Loucy (cell line): ENCODE results near the gene USP19.

ENCODE experiments used
- H2AFZ ChIP-seq: fragments of 200-600 bp; sonication (generic); 2 replicates; pipeline ENCODE4 v1.6.0; 2016; ENCODE audit warnings: antibody characterized with exemption, mild to moderate bottlenecking, low read length, moderate library complexity
- H3F3A ChIP-seq: fragments of 200-600 bp; 2 replicates; pipeline ENCODE4 v1.6.0; 2016; ENCODE audit warnings: antibody characterized with exemption, low read depth, mild to moderate bottlenecking
- H3K27me3 ChIP-seq: fragments of 200-600 bp; sonication (generic); 2 replicates; pipeline ENCODE4 v1.6.1; 2014; ENCODE audit warnings: low read length, mild to moderate bottlenecking; ENCODE audit not compliant: insufficient read depth, poor library complexity, severe bottlenecking
- H3K36me3 ChIP-seq: fragments of 200-600 bp; sonication (generic); 2 replicates; pipeline ENCODE4 v1.6.1; 2016; ENCODE audit warnings: low read length; ENCODE audit not compliant: insufficient read depth
- H3K4me1 ChIP-seq: fragments of 200-600 bp; sonication (generic); 2 replicates; pipeline ENCODE4 v1.5.1; 2014; ENCODE audit warnings: low read length, mild to moderate bottlenecking; ENCODE audit not compliant: insufficient read depth, poor library complexity, severe bottlenecking
- H3K4me2 ChIP-seq: fragments of 200-600 bp; sonication (generic); 2 replicates; pipeline ENCODE4 v1.6.0; 2014; ENCODE audit warnings: antibody characterized with exemption, low read length, low read depth, mild to moderate bottlenecking; ENCODE audit not compliant: poor library complexity, severe bottlenecking
- H3K4me3 ChIP-seq: fragments of 200-600 bp; sonication (generic); 2 replicates; pipeline ENCODE4 v1.5.1; 2014; ENCODE audit warnings: low read length, mild to moderate bottlenecking, mixed read lengths; ENCODE audit not compliant: poor library complexity, severe bottlenecking
- H3K79me2 ChIP-seq: fragments of 200-600 bp; sonication (generic); 2 replicates; pipeline ENCODE4 v1.6.1; 2014; ENCODE audit warnings: low read length; ENCODE audit not compliant: insufficient read depth
- H3K9ac ChIP-seq: fragments of 200-600 bp; sonication (generic); 2 replicates; pipeline ENCODE4 v1.6.0; 2014; ENCODE audit warnings: mild to moderate bottlenecking, low read depth, low read length, moderate library complexity; ENCODE audit not compliant: poor library complexity, severe bottlenecking
- H3K9me2 ChIP-seq: fragments of 200-600 bp; sonication (generic); replicated peaks from 2 replicates; pipeline ENCODE4 v1.6.1; 2016; ENCODE audit warnings: low read depth, low read length, mixed read lengths
- H3K9me3 ChIP-seq: fragments of 200-600 bp; sonication (generic); 2 replicates; pipeline ENCODE4 v1.6.1; 2014; ENCODE audit warnings: mild to moderate bottlenecking, antibody characterized with exemption, low read length, low read depth; ENCODE audit not compliant: insufficient read depth
- H4K20me1 ChIP-seq: fragments of 200-600 bp; sonication (generic); 2 replicates; pipeline ENCODE4 v1.6.0; 2014; ENCODE audit warnings: antibody characterized with exemption, low read length, mild to moderate bottlenecking; ENCODE audit not compliant: insufficient read depth, poor library complexity, severe bottlenecking
- EZH2phosphoT487 ChIP-seq: fragments of 200-600 bp; IDR thresholded peaks from 2 replicates; pipeline ENCODE4 v1.6.1; 2018; ENCODE audit warnings: antibody characterized with exemption, mild to moderate bottlenecking, moderate library complexity, borderline replicate concordance
- TF ChIP-seq, protein P1 (sequence below): fragments of 200-600 bp; sonication (generic); conservative IDR thresholded peaks from 2 replicates; pipeline ENCODE4 v1.5.1; 2014; ENCODE audit warnings: mild to moderate bottlenecking, antibody characterized with exemption, low read length

The USP19 gene

DNA sequence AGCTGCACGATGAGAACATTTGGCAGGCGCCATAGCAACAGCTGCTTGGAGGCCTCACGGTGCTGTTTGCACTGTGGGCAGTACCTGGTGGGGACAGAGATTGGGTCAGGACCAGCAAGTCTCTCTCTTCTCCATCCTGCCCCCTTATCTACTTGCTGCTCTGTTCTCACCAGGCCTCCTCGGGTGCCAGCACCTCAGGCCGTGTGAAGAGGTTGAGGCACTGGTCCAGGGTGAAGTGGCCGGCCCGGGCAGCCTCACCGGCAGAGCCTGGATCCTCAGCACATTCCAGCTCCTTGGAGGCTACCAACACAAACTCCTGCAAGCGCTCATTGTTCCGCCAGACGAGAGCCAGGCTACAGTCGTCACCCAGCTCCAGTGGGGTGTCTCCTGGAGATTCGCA, 9.8 kb downstream of the USP19 start:
- Histone ChIP-seq H3K9me2 (no peaks in the 10 kb centered on the region), H3K4me1 (peaks cover 1% of the 10 kb centered on the region), H3K36me3 (peaks cover 61% of the 10 kb centered on the region), H3K9me3 (no peaks in the 10 kb centered on the region), H2AFZ (no peak overlapping the region), H3K4me3 (no peak overlapping the region), H3K27me3 (no peaks in the 10 kb centered on the region), H3K4me2 (no peak overlapping the region), H3F3A (no peaks in the 10 kb centered on the region), H3K9ac (no peak overlapping the region), H4K20me1 (no peaks in the 10 kb centered on the region), H3K79me2 (0 out of 2 replicates have a peak, but pooled peaks cover 1% of the 10 kb centered on the region)
- TF ChIP-seq, protein P1, sequence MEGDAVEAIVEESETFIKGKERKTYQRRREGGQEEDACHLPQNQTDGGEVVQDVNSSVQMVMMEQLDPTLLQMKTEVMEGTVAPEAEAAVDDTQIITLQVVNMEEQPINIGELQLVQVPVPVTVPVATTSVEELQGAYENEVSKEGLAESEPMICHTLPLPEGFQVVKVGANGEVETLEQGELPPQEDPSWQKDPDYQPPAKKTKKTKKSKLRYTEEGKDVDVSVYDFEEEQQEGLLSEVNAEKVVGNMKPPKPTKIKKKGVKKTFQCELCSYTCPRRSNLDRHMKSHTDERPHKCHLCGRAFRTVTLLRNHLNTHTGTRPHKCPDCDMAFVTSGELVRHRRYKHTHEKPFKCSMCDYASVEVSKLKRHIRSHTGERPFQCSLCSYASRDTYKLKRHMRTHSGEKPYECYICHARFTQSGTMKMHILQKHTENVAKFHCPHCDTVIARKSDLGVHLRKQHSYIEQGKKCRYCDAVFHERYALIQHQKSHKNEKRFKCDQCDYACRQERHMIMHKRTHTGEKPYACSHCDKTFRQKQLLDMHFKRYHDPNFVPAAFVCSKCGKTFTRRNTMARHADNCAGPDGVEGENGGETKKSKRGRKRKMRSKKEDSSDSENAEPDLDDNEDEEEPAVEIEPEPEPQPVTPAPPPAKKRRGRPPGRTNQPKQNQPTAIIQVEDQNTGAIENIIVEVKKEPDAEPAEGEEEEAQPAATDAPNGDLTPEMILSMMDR: no peak
- no peak for TF ChIP-seq EZH2phosphoT487

DNA sequence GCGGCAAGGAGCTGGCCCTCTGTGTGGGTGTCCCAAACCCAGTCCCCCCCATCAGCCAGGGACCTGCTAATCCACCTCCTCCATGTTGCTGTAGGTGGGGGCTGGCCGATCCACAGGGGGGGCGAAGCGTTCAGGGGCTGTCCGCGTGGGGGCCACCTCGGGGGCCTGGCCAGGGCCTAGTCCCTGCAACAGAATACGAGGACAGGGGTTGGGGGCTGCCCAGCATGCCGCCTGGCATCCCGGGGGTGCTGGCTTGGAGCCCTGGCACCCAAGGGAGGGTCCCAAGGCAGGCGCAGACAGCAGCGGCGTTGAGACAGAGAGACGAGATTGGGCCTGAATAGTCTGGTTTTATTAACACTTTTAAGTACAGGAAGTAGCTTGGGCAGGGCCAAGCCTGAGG, 12.3 kb downstream of the USP19 start:
- Histone ChIP-seq H3K9ac (no peak overlapping the region), H3K36me3 (peaks cover 39% of the 10 kb centered on the region), H3K4me1 (peaks cover 19% of the 10 kb centered on the region), H3K9me2 (no peaks in the 10 kb centered on the region), H3K27me3 (no peaks in the 10 kb centered on the region), H2AFZ (no peak overlapping the region), H3K9me3 (no peaks in the 10 kb centered on the region), H3K79me2 (peaks cover 12% of the 10 kb centered on the region), H4K20me1 (peaks cover 5% of the 10 kb centered on the region), H3K4me2 (no peak overlapping the region), H3F3A (no peaks in the 10 kb centered on the region), H3K4me3 (no peak overlapping the region)
- TF ChIP-seq, protein P1: no peak
- TF ChIP-seq EZH2phosphoT487: no peak

DNA sequence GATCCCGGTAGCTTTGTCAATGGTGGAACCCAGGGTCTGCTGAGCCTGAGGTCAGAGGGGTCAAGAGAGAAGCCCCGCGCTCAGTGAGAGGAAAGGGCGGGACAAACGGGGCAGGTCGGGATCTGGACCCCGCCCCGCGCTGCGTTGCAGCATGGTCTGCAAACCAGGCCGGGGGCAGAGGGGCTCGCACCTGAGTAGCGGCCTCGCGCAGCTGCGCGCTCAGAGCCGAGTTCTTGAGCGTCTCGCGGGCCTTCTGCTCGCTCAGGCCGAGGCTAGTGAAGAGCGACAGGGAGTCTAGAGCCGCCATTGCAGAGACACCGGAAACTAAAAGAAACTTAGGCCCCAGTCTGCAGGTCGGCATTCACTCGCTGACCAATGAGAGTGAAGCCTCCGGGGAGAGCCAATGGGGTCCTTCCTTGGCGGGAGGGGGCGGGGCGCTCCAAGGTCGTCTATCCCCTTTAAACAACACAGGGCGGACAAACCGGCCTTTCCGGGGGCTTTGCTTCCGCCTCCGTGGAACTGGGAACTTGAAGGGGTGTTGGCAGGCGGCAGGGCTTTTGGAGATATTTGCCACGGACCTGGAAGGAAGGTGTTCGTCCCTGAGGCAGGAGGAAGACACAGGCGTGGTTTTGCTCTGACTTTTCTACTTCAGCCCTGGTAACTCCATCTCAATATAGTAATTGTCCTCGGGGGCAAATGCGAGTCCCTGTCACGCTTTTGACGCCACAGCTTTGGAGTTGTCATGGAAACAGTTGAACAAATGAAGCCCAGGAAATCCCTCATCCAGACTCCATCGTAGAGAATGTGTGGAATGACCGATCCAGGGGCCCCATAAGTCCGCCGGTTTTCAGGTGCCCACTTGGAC, 16.0 kb downstream of the USP19 start, which contains the start of gene QARS1:
TSS of gene QARS1 (minus strand) at position 331 of the 865 bp plus-strand sequence. CDS start at position 307, 24 bp downstream.
- peaks cover 29% of the 10 kb centered on the region; the same call in 1 of the 2 replicates for H3K36me3 ChIP-seq
- H3F3A ChIP-seq: no peaks in the 10 kb centered on the region
- no peaks in the 10 kb centered on the region for H3K27me3 ChIP-seq
- peak within 1 kb of the TSS; percentile 95 for H3K4me2 ChIP-seq
- peak within 1 kb of the TSS; percentile 100 for H3K4me3 ChIP-seq
- no peaks in the 10 kb centered on the region for H3K9me2 ChIP-seq
- H3K79me2 ChIP-seq: peaks cover 25% of the 10 kb centered on the region
- H3K9me3 ChIP-seq: no peaks in the 10 kb centered on the region
- H3K4me1 ChIP-seq: peaks cover 20% of the 10 kb centered on the region
- H3K9ac ChIP-seq: peak within 1 kb of the TSS; percentile 97
- H4K20me1 ChIP-seq: peaks cover 5% of the 10 kb centered on the region
- TF ChIP-seq EZH2phosphoT487: no peak
- TF ChIP-seq, protein P1: no peak
- H2AFZ ChIP-seq: peak within 1 kb of the TSS; percentile 93
